ENCODE data around the gene USP10.
"Not testable (repeated sequence)": the region's sequence is repeated elsewhere in the genome, so short reads cannot be mapped to it uniquely, and the experiment has no call there.

The USP10 gene

GRCh38 chr16:84726669-84727467 lies 27.1 kb downstream of the USP10 start:
- no peak for DNase-seq (ENCODE audit: low read depth in 2 of 2)

GRCh38 chr16:84728853-84729424 lies 29.1 kb downstream of the USP10 start:
- DNase-seq (ENCODE audit: low read depth in 2 of 2): no peak

- DNase-seq (ENCODE audit: low read depth in 2 of 2): no peak
Observed at GRCh38 chr16:84729716-84730320, 30.0 kb downstream of the USP10 start.

- DNase-seq (ENCODE audit: low read depth in 2 of 2): peak in 1 of 2 donors; percentile 23
Observed at GRCh38 chr16:84730406-84731106, 30.8 kb downstream of the USP10 start.

GRCh38 chr16:84732332-84732673 lies 32.5 kb downstream of the USP10 start:
- not testable (repeated sequence) for DNase-seq (ENCODE audit: low read depth in 2 of 2)

- no peak for DNase-seq (ENCODE audit: low read depth in 2 of 2)
Observed at GRCh38 chr16:84732674-84733352, 33.0 kb downstream of the USP10 start.

- peak; percentile 30 to 32 for DNase-seq (ENCODE audit: low read depth in 2 of 2)
Observed at GRCh38 chr16:84735849-84736586, 36.2 kb downstream of the USP10 start.

GRCh38 chr16:84737192-84738011 lies 37.6 kb downstream of the USP10 start:
- no peak for DNase-seq (ENCODE audit: low read depth in 2 of 2)

GRCh38 chr16:84738255-84739038 lies 38.6 kb downstream of the USP10 start:
- peak; percentile 47 to 59 for DNase-seq (ENCODE audit: low read depth in 2 of 2)

- DNase-seq (ENCODE audit: low read depth in 2 of 2): no peak
Observed at GRCh38 chr16:84739349-84740124, 39.7 kb downstream of the USP10 start.

- DNase-seq (ENCODE audit: low read depth in 2 of 2): no peak
Observed at GRCh38 chr16:84740596-84741116, 40.9 kb downstream of the USP10 start.

- peak in 1 of 2 donors; percentile 15 for DNase-seq (ENCODE audit: low read depth in 2 of 2)
Observed at GRCh38 chr16:84741340-84741830, 41.6 kb downstream of the USP10 start.

GRCh38 chr16:84742641-84743092 lies 42.9 kb downstream of the USP10 start:
- no peak for DNase-seq (ENCODE audit: low read depth in 2 of 2)

- no peak for DNase-seq (ENCODE audit: low read depth in 2 of 2)
Observed at GRCh38 chr16:84746231-84746630, 46.4 kb downstream of the USP10 start.

GRCh38 chr16:84746875-84747274 lies 47.1 kb downstream of the USP10 start:
- no peak for DNase-seq (ENCODE audit: low read depth in 2 of 2)

- not testable (repeated sequence) for DNase-seq (ENCODE audit: low read depth in 2 of 2)
Observed at GRCh38 chr16:84748247-84748646, 48.4 kb downstream of the USP10 start.

GRCh38 chr16:84749072-84749471 lies 49.3 kb downstream of the USP10 start:
- no peak for DNase-seq (ENCODE audit: low read depth in 2 of 2)

GRCh38 chr16:84749815-84750214 lies 50.0 kb downstream of the USP10 start:
- DNase-seq (ENCODE audit: low read depth in 2 of 2): no peak

All from stimulated activated CD8-positive, alpha-beta memory T cell treated with anti-CD3 and anti-CD28 coated beads, Interleukin-7, amount 100 ng/mL, for 4 hours (primary cell).